Urothelium cell line (cell line): ENCODE results near the gene RAB17.
A peak's percentile ranks its signal among the peaks of the same experiment; 100 is the strongest.

Experiments
- DNase-seq: peaks from one replicate; pipeline ENCODE4 v3.0.0; 2011; ENCODE audit warnings: low spot score, mixed read lengths
- FAIRE-seq: peaks from 2 replicates; lab custom pipeline; 2011; peaks lifted over from hg19 to GRCh38; lab: Jason Lieb, UNC

RAB17 gene

DNA sequence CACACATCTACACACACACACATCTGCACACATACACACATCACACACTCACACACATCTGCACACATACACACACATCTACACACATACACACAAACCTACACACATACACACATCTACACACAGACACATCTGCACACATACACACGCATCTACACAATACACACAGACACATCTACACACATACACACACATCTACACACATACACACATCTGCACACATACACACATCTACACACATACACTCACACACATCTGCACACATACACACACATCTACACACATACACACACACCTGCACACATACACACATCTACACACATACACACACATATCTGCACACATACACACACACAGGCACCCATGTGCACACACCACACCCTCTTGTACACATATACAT is 24.6 kb downstream of the RAB17 start:
- FAIRE-seq = peak; percentile 100
- DNase-seq = no peak

DNA sequence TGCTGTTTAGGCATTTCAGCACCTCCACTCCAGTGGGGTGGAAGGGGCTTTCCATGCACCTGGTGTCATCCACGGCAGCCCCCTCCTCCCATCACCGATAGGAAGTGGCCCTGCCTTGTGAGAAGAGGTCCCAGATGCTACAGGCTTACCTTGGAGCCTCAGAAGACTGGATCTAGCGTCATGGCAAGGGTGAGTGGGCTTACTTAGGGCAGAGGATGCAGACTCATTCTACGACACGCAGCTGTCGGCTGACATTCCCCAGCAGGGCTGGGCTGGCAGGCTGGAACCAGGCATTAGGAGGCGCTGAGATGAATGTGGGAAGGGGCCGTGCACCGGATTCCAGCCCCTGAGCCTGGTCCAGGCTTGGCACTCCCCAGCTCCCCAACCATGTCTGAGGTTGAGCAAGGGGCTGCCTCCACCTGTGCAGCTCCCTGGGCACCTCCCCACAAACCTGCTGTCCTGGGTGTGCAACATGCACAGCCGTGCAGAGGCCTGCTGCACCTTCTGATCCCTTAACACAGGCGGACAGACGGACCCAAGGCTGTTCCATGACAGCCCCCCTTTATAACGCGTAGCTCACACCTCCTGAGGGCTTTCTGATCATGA is 25.9 kb downstream of the RAB17 start:
- FAIRE-seq (no peak), DNase-seq (no peak)

DNA sequence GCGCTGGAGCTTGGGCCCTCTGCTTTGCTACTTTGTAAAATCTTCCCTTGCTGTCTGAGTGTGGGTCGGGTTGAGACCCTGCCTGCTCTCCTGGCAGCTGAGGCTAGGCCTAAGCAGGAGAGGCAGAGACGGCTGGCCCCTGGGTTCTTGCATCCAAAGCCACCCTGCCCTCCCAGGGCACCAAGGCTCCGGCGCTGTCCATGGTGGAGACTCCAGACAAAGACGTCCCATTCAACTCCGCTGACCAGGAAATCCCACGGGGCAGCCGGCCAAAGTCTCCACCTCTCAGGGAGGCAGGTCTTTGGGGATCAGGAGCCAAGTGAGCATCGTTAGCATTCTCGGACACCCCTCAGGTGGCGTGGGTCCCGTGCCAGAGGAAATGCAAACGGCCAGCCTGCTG is 26.7 kb downstream of the RAB17 start:
- FAIRE-seq (no peak), DNase-seq (peak; percentile 58)

DNA sequence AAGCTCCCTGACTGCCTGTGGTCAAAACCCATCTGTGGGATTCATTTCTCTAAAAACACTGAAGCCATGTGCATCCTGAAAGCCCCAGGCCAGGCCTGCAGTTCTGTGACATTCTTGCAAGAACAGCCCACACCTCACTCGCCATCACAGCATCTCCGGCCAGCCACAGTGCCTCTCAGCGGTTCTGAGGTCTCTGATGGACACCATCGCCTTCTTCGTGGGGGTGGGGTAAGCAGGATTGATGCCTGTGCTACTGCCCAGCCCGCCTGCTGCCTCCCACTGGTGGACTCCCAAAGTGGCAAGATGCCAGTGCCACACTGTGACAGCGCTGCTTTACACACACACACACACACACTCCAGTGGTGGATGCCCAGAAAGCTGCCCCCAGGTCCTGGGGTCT is 29.3 kb downstream of the RAB17 start:
- DNase-seq (no peak), FAIRE-seq (no peak)

DNA sequence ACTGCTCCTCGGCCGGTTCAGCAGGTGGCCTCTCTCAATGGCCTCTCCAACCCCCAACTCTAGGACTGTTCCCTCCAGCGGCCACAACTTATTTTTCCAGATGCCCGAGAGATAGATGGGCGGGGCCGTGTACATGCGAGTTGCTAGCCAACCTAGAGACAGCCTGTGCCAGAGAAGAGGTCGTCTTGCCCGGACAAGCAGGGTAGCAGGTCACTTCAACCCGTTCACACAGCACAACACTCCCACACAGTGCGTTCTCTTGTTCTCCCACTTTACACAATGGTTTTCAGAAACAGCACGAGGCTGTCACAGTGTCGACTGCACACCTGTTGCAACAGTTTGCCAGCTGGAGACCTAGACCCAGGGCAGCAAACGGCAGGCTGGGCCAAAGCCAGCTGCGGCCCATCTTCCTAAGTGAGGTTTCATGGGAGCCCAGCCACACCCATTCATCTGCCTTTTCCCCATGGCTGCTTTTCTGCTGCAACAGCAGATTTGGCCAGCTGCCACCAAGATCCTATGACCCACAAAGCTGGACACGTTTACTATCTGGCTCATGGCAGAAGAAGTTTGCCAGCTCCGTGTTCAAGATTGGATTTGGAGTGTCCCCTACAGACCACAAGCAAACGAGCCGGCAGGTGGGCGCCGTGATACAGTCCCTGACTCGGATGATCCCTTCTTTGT is 31.4 kb downstream of the RAB17 start:
- FAIRE-seq = no peak
- no peak for DNase-seq

DNA sequence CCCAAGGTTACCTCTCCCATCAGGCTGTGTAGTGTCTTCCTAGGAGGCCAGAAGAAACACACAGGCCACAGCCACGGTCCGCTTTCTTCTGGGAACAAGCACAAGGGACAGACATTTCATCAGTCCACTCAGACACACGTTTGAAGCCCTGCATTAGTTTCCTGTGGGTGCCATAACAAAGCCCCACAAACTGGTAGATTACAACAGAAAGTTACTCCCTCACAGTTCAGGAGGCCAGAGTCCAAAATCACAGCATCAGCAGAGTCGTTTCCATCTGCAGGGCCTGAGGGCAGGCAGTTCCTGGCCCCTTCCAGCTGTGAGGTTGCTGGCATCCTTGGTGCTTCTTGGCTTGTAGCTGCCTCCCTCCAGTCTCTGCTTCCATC is 32.9 kb downstream of the RAB17 start:
- FAIRE-seq = no peak
- no peak for DNase-seq

DNA sequence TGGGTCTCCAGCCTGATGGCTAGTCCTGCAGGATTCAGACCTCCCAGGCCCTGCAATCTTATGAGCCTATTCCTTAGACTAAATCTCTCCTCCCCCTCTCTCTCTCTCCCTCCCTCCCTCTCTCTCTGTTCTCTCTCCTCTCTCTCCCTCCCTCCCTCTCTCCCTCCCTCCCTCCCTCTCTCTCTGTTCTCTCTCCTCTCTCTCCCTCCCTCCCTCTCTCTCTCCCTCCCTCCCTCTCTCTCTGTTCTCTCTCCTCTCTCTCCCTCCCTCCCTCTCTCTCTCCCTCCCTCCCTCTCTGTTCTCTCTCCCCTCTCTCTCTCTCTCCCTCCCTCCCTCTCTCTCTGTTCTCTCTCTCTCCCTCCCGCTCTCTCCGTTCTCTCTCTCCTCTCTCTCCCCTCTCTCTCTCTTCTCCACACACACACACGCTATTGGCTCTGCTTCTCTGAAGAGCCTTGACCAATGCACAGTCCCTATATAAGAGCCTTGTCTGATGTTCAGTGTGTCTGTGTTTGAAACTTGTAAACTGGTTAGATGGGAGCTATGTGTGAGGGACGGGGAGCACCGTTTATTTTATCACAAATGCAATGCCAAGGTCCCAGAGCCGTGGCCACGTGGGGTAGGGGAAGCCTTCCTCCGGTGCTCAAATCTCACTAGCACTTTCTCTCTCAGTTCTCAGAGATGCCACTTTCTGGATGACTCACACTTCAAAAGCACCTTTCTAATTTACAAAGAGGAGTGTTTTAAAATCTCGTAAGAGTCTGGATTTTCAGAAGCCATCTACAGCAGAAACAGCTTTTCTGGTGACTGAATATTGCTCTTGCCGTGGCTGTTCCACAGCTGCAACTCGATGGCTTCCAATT is 33.5 kb downstream of the RAB17 start:
- DNase-seq (no peak), FAIRE-seq (no peak)

DNA sequence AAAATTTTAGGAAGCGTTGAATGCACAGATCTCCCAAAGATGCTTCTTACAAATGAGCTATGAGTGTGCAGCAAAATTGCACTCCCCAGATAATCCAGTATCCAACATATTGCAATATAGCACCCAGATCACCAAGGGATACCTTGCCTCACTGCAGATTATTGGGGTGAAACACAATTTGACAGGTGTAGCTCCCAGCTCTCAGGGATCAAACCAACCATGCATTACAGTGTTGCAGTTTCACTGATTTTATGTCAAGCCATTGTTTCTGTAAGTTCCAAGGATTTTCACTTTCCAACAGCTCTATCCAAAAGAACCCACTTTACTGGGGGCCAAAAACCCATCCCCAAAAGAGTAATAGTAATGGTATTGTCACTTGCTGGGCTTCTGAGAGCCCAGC is 35.0 kb downstream of the RAB17 start:
- FAIRE-seq (no peak), DNase-seq (no peak)

DNA sequence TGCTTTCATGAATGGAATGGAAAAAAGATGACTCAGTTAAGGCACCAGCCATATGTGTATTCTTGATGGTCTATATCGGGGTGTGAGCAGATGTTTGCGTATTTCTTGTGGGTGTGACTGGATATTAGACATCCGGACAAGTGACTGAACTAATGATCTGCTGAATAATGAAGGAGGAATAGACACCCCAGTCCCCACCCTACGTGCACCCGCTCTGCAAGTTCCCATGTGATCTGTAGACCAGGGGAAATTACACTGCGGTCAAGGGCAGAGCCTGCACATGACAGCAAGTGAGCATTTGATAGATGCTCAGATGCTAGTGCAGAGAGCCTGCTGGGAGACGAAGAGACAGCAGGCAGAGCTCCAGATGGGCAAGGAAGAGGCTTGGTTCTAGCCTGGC is 36.6 kb downstream of the RAB17 start:
- no peak for DNase-seq
- no peak for FAIRE-seq

DNA sequence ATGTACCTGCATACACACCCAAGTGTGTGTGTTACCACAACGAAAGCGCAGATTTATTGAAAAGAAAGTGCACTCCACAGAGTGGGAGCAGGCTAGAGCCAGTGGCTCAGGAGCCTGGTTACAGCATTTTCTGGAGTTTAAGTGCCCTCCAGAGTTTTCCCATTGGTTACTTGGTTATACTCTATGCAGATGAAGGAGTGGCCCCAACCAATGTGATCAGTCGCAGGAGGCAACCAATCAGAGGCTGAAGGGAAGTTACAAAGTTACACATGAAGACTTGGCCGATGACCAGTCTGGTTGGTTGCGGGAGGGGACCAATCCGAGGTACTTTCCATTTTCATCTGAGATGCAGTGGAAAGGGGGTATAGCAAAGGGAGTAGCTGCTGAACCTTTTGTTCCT is 37.6 kb downstream of the RAB17 start:
- no peak for FAIRE-seq
- no peak for DNase-seq

DNA sequence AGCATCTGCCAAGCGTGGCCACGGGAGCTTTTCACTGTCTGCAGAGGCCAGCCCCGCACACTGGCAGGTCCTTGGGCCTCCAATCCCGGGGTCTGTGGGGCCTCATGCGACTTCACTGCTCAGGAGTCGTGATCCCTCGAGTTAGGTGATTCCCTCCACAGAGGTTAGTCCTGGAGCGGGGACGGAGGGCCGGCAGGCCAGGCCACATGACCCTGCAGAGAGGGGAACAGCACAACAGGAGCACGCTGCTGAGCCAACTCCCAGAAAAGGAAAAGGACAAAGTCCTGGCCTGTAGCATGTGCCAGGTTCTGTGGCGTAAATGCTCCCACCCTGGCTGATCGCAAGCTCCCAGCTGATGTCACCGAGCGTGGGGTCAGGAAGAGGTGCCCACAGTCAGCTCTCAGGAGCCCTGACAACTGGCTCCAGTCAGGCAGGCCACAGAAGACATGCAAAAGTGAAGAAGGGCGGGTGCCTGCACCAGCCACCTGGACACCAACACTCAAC is 39.4 kb downstream of the RAB17 start:
- DNase-seq (no peak), FAIRE-seq (no peak)

DNA sequence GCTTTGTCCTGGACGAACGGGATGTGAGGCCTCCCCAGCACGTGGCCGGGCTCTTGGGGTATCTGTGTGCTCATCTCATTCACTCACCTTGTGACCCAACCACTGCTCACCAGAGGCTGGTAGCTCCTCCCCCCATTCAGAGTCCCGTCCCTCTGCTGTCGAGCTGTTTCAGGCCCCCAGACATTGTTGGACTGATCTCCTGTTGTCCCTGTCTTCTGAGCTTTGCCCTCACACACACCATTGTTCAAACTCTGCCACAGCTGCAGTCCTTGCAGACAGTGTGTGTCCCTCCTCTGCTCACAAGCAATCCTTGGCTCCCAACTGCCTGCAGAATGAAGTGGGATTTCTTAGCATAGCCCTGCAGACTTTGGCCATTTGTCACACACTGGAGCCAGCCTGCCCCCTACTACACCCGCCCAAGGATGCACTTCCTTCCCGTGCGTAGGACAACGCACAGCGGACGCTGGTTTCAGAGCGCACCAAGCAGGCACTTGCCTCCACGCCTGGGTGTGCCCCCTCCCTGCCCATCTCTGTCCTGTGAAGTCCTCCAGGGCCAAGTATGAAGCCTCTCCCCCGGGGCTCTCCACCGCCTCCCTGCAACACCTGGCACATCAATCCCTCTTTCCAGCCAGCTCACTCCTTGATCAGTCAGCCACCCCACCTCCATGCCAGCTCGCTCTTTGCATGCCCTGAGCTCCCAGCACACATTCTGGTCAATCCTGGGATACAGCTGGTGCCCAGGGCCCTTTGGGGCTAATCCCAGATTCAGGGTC is 40.7 kb downstream of the RAB17 start:
- FAIRE-seq = no peak
- DNase-seq = no peak

DNA sequence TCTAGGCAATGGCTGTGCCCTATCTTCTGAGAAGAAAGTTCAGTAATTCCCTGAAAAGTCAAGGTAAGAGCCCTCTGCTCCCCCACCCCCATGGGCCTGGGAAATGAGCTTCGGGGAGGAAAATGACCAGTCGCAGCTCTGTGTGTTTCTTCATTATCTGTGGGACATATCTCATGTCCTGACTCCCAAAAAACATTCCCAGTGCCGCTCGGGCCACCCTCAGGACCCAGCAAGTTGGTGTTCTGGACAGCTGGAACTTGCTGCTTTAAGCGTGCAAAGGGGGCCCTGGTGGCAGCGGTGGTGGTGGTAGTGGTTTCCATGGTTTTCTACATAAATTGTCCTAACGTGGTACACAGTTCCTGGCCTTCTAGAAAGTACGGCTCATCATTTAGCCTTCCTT is 41.3 kb downstream of the RAB17 start:
- no peak for FAIRE-seq
- DNase-seq = no peak

DNA sequence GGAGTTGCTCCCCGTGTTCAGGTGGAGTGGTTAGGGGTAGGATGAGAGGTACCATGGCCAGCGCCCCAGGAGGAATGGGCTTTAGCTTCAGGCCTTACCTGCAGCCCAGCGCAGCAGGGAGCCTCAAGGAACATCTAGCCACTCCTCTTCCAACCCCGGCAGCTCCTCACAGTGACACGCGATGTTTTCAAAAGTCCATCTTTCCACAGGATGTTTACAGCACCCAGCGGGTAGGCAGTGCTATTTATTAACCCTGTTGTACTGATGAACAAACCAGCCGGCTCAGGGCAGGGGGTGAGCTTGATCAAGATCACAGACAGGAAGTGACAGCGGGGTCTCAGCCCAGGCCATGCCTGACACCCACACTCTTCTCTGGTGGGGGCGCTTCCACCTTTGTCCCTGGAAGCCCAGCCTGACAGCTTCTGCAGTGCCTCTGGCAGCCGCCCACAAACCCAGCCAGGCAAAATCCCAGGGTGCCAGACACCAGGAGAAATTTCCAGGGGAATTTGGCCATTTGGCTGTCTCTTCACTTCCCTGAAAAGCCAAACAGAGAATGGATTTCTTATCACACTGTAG is 42.6 kb downstream of the RAB17 start:
- no peak for FAIRE-seq
- no peak for DNase-seq

DNA sequence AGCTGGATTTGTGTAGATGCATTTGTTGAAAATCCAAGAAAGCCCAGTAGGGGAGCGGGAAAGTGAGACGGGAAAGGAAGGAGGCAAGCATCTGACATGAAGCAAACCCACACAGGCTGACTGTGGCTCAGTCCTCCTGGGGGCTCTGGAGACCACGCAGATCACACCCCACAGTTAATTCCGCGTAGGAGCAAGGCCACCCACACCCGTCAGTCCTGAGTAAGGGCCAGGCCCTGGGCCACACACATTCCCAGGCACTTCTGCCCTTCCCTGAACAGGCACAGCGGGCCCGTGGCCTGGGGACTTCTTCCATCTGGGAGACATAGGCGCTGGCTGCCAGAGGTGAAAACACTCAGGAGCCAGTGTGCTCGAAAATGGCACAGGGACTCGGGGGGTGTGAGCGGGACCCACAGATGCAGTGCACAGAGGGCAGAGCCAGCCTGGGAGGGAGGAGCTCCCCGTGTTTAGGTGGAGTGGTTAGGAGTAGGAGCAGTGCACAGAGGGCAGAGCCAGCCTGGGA is 43.6 kb downstream of the RAB17 start:
- FAIRE-seq (no peak), DNase-seq (no peak)

DNA sequence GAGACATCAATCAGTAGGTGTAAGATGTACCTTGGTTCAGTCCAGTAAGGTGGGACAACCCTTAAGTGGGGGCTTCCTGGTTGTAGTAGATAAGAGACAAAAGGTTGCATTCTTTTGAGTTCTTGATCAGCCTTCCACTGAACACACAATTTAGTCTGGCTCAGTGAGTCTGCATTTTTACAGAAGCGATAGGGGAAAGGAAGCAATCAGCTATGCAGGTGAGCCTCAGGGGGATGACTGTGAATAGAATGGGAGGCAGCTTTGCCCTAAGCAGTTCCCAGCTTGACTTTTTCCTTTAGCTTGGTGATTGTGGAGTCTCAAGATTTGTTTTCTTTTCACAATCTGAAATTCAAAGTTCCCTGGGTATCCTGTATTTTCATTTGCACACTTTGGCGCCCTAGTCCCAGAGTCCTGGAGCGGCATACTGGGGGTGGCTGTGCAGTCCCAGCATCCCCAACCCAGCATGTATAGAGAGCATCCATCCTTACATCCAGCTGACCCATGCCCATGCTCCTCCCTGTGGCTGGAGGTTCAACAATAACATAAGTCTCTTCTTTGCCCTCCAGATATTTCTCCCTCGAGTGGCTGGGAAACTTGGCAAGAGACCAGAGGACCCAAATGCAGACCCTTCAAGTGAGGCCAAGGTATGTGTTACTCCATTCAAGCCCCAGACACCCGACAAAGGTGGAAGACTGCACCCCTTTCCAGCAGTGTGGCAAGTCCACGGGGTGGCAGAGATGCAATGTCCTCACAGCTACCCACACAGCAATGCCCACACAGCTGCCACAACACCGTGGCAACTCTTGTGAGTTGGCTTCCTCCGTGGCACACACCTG is 44.3 kb downstream of the RAB17 start:
- DNase-seq = no peak
- FAIRE-seq = no peak

DNA sequence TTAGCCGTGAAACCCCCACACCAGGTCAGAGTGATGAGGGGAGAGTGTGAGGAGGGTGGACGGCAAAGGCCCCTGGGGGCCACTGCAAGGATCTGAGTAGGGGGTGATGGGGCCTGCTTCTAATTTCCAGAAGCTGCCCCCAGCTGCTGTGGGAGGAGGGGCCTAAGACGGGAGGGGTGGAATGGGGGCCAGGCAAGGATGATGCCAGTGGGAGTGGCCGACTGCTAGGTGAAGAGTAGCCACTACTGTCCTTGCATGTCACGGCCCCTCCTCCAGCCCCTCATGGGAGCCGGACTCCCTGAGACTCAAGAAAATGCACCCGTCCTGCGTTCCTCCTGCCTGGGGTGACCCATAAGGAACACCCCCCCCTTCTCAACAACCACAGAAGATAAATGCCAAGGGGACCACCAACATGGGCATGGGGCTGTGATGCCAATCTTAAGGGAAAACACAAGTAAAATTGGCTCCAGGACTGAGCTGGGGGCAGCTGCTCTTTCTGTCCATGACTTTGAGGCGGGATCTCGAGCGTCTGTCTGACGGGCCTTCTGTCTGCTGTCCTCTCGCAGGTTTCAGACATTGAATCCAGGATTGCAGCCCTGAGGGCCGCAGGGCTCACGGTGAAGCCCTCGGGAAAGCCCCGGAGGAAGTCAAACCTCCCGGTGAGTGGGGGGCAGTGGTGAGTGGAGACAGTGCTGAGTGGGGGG is 48.4 kb downstream of the RAB17 start:
- no peak for DNase-seq
- no peak for FAIRE-seq

DNA sequence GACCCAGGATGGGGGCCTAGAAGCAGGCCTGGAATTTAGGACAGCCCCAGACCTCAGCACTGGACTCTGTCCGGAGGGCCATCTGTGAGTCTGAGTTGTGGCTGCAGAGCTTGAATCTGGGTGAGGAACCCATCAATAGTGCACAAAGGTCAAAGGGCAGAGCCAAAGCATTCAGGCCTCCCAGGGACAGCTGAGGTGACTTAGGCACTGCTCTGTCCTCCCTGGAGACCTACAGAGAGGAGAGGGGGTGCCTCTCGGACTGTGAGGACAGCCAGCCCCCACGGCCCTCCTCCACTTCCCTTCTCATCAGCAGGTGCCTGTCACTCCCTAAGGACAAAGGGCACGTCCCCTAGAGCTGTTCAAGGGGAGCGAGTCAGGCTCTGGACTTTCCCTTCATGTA is 49.3 kb downstream of the RAB17 start:
- DNase-seq = no peak
- no peak for FAIRE-seq

DNA sequence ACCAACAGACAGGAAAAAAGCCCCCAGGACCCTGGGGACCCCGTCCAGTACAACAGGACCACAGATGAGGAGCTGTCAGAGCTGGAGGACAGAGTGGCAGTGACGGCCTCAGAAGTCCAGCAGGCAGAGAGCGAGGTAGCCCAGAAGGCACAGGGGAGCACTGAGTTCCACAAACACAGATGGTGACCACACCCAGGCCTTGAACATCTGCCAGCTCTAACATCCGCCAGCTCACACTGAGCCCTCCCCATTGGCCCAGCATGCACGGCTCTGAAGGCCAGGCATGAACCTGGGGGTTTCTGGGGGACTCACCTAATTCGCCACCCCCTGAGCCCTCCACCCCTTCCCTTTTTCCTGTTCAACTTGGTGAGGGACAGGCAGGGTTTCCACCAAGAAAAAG is 49.7 kb downstream of the RAB17 start:
- no peak for FAIRE-seq

More for the DNA sequence above, 49.7 kb downstream of the RAB17 start:
- DNase-seq = no peak
